ENCODE results near the gene SEMA5A. TPM values are rescaled to one million over a fixed set of nuclear protein-coding genes. Genes with fewer than 3 reads are reported as not detected.

The SEMA5A gene
- total and polyA plus RNA-seq, 2 of the 13 experiments (the other 11 are each of a cell fraction or from before 2014, with no cell fraction given), result 0.01 TPM; not detected in 1

DNA sequence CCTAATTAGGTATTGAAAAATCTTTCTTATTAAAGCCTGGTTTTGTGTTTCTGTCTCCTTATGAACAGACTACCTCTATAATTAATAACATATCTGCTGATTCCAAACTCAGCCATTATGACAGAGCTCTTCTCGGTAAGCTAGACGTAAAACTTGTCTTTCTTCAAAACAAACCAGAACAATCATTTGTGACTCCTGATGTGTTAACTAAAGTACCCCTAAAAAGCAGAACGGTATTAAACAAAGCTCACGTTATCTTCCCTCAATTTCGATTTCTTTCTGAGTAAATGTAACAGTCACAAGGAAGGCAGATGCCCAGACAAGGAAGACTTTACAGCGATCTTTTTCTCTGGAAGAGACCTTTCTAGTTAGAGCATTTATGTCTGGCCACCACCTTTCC is 1.8 kb downstream of the SEMA5A start (continued):
- TF ChIP-seq KIAA2018 (CRISPR knock-in tag; IDR thresholded peaks at IDR 0.05; ENCODE audit: borderline replicate concordance) (no peak), ZNF567 (CRISPR knock-in tag; IDR thresholded peaks at IDR 0.05; ENCODE audit: borderline replicate concordance) (no peak), YY1 (IDR thresholded peaks at IDR 0.05; ENCODE audit: insufficient read depth, insufficient replicate concordance, low read depth, low read length) (no peak), SP2 (CRISPR knock-in tag; IDR thresholded peaks at IDR 0.05) (no peak), ZNF180 (CRISPR knock-in tag; IDR thresholded peaks at IDR 0.05; ENCODE audit: borderline replicate concordance, low read depth) (no peak), HOMEZ (CRISPR knock-in tag; IDR thresholded peaks at IDR 0.05; ENCODE audit: low read depth) (no peak), ZNF713 (CRISPR knock-in tag; IDR thresholded peaks at IDR 0.05) (no peak), ATRX (CRISPR knock-in tag; IDR thresholded peaks at IDR 0.05; ENCODE audit: borderline replicate concordance) (no peak), NPAS2 (CRISPR knock-in tag; IDR thresholded peaks at IDR 0.05; ENCODE audit: borderline replicate concordance) (no peak), ZKSCAN1 (IDR thresholded peaks at IDR 0.05; ENCODE audit: low read length) (no peak), ZNF296 (CRISPR knock-in tag; conservative IDR thresholded peaks at IDR 0.05) (no peak), ZFP36L1 (CRISPR knock-in tag; IDR thresholded peaks at IDR 0.05) (no peak)
- TF ChIP-seq, protein P1, sequence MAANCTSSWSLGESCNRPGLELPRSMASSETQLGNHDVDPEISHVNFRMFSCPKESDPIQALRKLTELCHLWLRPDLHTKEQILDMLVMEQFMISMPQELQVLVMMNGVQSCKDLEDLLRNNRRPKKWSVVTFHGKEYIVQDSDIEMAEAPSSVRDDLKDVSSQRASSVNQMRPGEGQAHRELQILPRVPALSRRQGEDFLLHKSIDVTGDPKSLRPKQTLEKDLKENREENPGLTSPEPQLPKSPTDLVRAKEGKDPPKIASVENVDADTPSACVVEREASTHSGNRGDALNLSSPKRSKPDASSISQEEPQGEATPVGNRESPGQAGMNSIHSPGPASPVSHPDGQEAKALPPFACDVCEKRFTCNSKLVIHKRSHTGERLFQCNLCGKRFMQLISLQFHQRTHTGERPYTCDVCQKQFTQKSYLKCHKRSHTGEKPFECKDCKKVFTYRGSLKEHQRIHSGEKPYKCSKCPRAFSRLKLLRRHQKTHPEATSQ (CRISPR knock-in tag; IDR thresholded peaks at IDR 0.05; ENCODE audit: borderline replicate concordance), result no peak
- TF ChIP-seq, protein P2, sequence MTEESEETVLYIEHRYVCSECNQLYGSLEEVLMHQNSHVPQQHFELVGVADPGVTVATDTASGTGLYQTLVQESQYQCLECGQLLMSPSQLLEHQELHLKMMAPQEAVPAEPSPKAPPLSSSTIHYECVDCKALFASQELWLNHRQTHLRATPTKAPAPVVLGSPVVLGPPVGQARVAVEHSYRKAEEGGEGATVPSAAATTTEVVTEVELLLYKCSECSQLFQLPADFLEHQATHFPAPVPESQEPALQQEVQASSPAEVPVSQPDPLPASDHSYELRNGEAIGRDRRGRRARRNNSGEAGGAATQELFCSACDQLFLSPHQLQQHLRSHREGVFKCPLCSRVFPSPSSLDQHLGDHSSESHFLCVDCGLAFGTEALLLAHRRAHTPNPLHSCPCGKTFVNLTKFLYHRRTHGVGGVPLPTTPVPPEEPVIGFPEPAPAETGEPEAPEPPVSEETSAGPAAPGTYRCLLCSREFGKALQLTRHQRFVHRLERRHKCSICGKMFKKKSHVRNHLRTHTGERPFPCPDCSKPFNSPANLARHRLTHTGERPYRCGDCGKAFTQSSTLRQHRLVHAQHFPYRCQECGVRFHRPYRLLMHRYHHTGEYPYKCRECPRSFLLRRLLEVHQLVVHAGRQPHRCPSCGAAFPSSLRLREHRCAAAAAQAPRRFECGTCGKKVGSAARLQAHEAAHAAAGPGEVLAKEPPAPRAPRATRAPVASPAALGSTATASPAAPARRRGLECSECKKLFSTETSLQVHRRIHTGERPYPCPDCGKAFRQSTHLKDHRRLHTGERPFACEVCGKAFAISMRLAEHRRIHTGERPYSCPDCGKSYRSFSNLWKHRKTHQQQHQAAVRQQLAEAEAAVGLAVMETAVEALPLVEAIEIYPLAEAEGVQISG (CRISPR knock-in tag; IDR thresholded peaks at IDR 0.05), result no peak
